NCI-H2227 treated with DMSO at 0.1 percent for 48 hours (cell line): ENCODE results near the gene FUT6.

Experiments used
- DNase-seq: peaks from one replicate; lab custom pipeline; 2025; lab: John Stamatoyannopoulos, UW

Gene FUT6

DNA sequence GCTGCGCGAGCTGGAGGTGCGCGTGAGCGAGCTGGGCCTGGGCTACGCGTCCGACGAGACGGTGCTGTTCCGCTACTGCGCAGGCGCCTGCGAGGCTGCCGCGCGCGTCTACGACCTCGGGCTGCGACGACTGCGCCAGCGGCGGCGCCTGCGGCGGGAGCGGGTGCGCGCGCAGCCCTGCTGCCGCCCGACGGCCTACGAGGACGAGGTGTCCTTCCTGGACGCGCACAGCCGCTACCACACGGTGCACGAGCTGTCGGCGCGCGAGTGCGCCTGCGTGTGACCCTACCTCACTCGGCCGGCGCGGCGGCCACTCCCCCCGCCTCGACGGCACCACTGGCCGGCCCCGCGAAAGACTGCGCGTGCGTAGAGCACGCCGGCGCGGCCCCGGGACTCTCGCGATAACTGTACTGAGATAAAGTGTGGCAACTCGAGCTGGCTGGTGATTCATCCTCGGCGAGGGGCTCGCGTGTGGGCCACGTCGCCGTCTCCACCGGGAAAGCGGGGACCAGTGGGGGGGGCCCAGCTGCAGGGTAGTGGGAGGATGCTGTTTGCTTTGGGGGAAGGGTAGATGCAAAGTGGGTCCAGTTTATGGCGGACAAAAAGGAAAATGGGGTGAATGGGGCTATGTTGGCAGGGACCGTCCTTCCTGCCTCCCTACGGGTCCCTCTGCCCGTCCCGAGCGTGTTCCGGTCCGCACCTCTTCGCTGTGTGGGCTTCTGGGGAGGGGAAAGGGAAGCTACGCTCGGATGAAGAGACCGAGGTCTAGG, 11.4 kb downstream of the FUT6 start:
- DNase-seq = peak; percentile 87

DNA sequence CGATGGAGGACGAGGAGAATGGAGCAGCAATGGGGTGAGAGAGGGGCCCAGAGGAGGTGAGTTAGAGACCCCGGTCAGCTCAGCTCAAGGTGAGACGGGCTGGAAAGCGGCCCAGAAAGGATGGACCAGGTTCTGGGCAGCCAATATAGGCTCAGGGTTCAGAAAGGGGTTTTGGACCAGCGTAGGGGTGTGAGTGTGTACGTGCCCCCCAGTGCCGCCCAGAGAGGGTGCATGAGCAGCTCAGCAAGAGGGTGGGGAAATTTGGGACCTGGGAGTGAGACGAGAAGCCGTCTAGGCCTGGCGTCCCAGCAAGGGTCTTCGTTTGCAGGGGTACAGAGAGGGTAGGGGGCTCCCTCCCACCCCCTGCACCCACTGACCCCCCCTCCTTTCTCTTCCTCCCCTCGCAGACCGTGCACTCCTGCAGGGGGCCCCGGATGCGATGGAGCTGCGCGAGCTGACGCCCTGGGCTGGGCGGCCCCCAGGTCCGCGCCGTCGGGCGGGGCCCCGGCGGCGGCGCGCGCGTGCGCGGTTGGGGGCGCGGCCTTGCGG, 12.1 kb downstream of the FUT6 start:
- no peak for DNase-seq

DNA sequence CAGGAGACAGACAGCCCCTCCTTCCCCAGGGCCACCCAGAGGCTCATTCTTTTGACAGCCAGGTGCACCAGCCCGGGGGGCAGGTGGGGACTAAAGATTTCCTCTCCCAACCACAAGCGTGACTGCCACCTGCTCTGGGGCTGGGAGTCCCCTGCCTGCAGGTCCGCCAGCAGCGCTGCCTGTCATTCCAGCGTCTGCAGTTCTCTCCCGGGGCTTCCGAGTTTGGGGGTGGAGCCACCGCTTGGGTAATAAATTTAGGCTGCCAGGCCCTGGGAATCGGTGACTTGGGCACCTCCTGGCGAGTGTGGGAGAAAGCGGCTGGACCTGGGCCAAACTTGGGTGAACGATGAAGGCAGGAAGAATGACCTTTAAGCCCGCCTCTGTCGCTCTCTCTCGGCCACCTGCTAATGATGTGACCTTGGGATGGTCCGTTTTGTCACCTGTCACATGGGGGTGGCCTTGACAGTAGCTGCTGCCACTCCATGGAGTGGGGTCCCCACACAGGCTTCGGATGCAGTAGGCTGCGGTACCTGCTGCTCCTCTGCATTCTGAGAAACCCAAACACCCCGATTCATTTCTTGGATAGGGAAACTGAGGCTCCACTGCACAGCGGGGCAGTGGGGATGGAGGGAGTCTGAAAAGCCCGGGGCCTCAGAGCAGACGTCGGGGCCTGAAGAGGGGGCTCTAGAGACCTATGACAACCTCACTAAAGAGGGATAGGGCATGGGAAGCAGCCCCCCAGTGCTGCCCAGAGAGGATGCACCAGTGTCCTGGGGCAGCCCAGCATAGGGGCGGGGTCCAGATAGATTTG, 12.8 kb downstream of the FUT6 start:
- DNase-seq = no peak

DNA sequence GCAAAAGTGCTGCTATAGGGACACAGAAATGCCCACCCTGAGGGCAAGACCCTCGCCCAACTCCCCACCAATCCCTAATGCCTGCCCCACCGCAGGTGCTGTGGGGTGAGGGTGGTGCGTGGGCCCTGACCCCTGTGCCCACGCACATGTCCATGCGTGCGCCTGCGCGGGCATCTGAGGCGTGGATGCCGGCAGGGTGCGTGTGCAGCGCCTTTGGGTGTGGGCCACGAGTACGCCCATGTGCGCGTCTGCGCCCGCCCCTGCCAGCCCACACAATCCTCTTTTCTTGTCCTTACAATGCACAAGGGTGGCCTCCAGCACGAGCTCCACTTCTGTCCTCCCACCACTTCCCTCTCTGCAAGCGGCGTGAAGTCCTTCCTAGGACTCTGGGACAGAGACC, 14.3 kb downstream of the FUT6 start:
- no peak for DNase-seq

DNA sequence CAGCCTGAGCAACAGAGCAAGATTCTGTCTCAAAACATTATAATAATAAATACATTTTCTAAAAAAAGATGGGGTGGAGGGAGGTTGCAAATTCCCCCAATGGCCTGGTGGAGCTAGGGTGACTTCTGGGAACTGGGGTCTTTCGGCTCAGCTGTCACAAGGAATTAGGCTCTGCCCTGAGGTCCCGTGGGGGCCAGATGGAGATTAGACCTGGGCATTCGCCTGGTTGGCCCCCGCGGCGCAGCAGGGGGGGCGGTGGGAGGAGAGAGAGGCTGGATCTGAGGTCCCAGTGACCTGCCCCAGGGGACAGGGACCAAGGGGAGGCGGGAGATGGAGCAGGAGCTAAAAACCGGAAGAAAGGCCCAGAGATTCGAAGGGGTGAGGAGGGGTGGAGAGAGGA, 14.8 kb downstream of the FUT6 start:
- no peak for DNase-seq

DNA sequence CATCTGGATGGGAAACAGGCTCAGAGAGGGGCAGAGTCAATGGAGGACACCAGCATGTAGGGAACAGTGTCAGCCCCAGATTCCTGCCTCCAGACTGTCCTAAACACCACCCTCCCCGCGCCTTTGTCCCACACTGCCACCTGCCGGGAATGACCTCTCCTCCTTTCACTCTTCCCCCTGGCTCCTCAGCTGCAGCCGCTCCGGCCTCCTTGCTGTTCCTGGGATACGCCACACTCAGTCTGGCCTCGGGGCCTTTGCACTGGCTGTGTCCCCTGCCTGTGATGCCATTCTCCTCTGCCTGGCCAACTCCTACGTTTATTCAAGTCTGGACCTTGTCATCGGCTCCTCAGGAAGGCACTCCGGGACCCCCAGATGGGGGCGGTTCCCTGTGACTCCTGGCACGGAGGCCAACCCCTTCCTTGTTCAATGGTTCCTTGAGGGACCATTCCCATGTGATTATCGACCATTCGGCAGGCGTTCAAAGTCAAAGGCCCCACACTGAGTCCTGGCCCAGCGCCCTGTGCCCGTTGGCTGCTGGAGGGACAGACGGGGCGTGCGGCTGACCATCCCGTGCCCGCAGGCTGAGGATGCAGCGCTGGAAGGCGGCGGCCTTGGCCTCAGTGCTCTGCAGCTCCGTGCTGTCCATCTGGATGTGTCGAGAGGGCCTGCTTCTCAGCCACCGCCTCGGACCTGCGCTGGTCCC, 15.8 kb downstream of the FUT6 start:
- no peak for DNase-seq

DNA sequence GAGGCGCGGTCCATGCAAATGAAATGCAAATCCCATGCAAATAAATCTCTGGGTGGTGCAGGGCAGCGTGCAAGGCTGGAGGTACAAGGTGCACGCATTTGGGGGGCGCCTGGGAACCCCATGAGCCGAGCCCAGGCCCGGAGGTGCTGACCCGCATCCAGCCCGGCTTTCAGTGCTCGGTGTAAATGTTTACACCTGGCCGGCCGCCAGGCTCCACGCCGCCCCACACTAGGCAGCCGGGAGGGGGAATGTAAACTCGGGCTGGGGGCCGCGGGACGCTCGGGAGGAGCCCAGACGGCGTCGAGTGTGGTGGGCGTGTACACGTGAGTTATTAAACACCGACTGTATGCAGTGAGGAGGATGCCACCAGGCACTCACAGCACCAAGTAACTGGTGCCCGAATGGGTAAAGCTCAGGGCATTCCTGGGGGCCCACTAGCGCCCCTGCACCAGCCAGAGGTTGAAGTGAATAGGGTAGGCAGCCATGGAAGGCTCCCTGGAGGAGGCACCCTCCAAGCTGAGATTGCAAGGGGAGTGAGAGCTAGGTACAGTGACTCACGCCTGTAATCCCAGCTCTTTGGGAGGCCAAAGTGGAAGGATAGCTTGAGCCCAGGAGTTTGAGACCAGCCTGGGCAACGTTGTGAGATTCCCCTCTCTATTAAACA, 17.2 kb downstream of the FUT6 start:
- no peak for DNase-seq

DNA sequence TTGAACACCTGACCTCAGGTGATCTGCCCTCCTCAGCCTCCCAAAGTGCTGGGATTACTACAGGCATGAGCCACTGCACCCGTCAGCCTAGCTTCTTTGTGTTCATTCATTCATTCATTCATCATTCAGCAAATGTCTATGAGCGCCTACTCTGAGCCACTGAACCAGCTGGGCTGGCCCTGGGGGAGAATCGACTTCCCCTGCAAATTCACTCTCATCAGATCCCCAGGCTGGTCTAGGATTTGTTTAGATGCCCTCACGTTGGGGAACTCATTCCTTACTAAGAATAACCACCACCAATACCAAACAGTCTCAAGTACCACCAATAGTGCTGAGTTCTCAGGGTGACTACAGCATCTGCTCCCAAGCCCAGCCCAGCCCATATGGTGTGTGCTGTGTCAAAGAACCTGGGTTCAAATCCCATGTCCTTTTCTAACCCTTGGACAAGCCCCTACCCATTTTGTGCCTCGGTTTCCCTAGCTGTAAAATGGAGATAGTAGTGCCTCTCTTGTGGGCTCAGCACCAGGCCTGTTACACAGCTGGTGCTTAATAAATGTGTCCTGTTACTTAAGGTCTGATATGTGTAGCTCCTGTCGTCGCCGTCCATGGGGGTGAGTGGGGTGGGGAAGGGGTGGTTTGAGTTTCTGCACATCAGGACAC, 17.9 kb downstream of the FUT6 start:
- DNase-seq = no peak

DNA sequence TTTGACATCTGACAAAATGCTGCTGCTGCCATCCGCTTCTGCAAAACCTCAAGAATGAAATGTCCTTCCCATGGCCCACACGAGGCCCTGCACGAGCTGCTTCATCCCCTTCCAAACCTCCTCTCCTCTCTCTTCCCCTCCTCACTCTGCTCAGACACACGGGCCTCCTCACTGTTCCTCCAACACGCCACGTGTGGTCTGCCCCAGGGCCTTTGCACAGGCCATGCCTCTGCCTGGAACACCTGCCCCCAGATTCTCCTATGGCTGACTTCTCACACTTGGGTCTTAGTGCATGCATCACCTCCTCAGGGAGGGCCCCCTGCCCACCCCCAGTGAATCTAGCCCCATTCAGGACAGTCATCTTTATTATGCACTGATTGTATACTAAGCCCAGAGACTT, 18.7 kb downstream of the FUT6 start:
- no peak for DNase-seq

DNA sequence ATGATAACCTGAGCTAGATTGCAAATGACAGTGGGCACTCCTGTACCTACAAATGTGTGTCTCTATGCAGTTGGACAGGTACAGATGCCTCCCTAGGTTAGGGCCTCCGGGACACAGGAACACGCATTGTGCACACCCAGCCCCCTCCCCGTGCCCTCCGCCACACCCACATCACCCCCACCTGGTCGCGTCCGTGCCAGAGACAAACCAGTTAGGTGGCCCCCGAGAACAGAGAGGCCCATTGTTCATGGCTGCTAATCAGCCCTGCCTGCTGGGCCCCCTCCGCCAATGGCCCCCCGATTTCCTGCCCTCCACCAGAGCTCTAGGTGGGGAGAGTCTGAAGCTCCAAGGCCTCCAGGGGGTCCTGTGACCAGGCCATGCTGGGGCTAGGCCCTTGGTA, 20.9 kb downstream of the FUT6 start:
- DNase-seq = no peak

DNA sequence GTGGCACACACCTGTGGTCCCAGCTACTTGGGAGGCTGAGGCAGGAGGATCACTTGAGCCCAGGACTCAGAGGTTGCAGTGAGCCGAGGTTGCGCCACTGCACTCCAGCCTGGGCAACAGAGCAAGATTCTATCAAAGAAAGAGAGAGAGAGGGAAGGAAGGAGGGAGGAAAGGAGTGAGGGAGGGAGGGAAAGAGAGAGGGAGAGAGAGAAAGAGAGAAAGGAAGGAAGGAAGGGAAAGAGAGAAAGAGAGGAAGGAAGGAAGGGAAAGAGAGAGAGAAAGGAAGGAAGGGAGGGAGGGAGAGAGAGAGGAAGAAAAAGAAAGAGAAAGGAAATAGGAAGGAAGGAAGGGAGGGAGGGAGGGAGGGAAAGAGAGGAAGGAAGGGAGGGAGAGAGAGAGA, 22.3 kb downstream of the FUT6 start:
- DNase-seq = no peak

DNA sequence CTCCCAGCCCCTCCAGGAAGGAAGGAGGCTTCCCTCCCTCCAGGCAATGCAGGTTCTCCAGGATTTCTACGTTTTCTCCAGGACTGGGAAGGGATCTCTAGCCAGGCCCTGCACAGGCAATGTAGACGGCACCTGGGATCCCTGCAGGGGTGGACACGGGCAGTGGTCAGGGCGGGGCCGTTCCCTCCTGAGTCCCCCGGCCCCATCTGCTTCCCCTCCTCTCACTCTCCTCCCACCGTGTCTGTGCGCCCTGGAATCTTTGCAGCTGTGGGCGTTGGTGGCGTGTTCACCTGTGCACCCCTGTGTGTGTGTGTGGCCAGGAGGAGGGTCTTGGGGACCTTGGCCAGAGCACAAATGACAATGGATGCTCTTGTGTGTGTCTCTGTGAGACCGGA, 24.7 kb downstream of the FUT6 start:
- DNase-seq = no peak

DNA sequence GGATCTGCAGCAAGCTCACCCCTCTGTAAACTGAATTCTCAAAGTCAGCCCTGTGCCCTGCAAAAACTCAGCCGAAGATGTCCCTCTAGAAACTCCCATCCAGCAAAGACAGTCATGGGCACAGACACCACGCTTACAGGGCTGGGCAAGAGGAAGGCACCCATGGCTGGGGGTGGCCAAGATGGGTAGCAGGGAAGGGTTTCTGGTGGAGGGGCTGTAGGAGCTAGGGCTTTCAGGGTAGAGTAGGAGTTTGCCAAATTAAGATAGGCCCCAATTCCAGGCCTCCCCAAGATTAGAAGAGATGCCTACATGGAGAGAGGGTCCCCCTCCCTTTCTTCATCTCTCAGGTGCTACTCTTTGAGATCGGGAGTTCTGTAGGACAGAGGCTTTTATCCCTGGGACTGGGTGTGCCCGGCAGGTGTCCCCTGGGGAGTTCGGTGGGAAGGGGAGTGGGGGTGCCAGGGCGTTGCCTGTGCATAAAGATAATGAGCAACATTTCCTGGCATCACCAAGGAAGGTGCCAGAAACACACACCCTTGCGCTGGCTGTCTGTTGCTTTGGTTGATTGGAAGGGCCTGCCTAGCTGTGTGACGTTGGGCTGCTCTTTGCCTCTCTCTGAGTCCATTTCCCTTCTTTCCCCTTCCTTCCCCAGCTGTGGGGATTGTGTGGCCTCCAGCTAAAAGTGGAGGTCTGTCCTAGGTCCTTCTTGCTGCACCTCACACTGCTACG, 25.2 kb downstream of the FUT6 start:
- DNase-seq = no peak

DNA sequence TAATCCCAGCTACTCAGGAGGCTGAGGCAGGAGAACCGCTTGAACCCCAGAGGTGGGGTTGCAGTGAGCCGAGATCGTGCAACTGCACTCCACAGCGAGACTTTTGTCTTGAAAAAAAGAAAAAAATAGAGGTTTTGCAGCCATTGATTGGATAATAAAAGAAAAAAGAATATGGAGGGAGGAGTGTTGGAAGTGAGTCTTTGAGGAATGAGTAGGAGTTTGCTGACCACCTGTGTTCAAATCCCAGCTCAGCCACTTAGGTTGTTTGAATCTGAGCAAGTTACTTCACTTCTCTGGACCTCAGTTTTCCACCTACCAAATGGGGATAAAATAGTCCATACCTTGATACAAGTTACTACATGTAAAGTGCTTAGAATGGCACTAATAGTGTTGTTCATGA, 28.4 kb downstream of the FUT6 start:
- DNase-seq = no peak

DNA sequence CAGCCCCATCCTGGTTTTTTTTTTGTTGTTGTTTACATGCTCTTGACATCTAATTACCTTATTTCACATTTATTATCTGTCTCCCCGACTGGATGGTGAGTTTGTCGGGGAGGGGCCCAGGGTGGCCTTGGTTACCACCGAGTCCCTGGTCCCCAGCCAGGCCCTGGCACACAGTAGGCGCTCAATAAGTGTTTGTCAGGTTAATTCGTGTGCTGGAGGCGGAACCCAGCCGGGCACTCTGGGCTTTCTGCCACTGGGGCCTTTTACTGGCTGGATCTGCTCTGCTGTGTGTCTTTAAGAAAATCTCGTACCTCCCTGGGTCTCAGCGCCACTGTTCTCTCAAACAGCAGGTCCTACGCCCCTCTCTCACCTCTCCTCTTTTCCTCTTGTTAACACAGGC, 30.0 kb downstream of the FUT6 start:
- no peak for DNase-seq

DNA sequence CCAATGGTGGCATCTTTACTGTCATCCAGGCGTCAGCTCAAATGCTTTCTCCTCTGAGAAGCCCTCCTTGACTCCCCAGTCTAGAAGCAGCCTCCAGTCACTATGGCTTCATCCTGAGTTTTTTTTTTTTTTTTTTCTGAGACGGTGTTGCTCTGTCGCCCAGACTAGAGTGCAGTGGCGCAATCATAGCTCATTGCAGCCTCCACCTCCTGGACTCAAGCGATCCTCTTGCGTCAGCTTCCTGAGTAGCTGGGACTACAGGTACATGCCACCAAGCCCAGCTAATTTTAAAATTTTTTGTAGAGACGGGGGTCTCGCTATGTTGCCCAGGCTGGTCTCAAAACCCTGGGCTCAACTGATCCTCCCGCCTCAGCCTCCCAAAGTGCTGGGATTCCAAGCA, 30.4 kb downstream of the FUT6 start:
- no peak for DNase-seq

DNA sequence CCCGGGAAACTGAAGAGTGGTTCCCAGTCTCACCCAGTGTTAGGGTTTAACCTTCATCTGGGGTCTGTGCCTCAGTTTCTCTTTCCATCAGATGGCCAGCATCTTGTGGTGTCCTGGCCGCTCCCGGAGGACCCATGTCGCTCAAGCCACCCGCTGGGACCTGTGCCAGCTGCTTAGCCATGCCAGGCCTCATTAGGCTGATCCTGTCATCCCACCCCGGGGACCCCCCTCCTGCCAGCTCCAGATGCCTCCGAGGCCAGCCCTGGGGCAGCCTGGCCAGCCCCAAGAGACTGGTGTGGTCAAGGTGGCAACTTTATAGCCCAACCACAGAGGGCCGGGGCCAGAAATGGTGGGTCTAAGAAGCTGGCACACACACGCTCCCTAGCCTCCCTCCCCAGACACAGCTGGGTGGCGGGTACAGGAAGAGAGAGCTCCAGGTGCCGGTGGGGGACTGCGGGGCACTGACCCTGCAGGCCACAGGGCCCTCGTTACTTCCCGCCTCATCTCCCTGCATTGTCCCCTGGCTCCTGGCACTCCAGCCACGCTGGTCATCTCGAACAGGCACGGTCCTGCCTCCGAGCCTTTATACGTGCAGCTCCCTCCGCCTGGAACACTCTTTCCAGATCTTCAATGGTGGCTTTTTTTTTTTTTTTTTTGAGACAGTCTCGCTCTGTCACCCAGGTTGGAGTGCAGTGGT, 31.2 kb downstream of the FUT6 start:
- DNase-seq = no peak

DNA sequence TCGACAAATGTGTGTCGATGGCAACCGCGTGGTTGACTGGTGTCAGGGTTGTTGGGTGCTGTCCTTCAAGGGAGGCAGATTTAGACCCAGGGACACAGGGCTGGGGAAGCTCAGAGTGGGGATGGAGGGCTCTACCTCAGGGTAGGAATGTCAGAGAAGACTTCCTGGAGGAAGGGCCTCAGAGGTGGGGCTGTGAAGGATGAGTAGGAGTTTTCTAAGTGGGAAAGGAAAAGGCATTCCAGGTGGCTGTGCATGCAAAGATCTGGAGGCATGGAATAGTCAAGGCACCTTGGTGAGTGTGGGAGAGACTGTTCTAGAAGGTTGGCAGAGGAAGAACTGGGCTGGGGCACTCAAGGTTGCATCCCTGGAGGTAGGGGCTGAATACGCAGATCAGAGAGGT, 32.6 kb downstream of the FUT6 start:
- no peak for DNase-seq

DNA sequence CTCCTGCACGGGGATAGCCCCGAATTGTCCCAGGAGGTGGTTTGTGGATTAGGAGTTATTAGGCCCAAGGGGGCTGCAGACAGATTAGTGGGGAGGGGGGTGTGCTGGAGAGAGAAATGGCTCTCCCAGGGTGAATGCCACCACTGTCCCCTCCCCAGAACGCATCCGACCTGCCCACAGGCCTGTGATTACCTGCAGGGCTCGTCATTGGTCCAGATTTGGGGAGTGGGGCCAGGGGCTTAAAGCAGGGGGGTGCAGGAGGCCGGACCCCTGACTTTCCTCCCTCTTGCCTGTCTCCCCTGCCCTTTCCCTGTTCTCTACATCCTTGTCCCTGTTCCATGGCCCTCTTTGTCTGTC, 33.4 kb downstream of the FUT6 start:
- DNase-seq = no peak

DNA sequence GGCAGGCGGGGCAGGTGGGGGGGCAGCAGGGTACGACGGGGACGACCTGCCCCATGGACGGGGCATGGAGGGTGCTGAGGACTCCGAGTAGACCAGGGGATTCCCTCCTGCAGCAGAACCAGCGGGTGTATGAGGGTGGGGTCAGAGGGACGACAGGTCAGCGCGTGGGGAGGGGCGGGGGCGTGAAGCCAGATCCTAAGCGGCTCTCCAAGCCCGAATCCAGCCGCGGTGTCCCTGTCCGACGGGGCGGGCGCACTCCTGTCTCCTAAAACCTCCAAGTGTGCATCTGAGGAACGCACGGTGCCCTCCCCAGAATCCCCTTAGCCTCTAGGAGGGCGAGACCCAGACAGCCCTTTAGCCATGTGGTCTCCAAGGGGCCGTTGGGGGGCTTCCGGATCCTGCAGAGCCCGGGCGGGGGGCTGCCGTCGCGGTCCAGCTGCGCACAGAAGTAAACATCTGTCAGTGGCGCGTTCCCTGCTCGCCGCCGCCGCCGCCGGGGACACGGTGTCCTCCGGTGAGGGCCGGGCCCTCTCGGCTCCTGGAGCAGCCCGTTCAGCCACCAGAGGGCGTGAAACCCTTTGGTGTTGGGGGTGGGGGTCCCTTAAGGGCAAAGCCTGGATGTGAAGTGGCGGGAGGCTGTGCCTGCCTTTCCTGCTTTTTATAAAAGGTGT, 33.9 kb downstream of the FUT6 start:
- peak; percentile 24 for DNase-seq
